Ovary (tissue), 3 donors: ENCODE measurements around the gene RTCA.
"Not testable (repeated sequence)": the region's sequence is repeated elsewhere in the genome, so short reads cannot be mapped to it uniquely, and the experiment has no call there.

Source experiments
- CTCF ChIP-seq, 3 donors: fragments of 450-650 bp in 2 of 3; fragments of 200-600 bp in 1 of 3; IDR thresholded peaks; one replicate each; pipeline versions ENCODE4 v1.5.1 to v1.8.0; 2016 to 2022; ENCODE audit warnings: antibody characterized with exemption in 3 of 3, mild to moderate bottlenecking in 1 of 3
- EP300 ChIP-seq: sonication (generic); formaldehyde crosslinking; IDR thresholded peaks from one replicate; pipeline ENCODE4 v1.6.1; 2017; ENCODE audit warnings: antibody characterized with exemption
- donor health status: DM: no; HTN: no; CAD: no.

DNA sequence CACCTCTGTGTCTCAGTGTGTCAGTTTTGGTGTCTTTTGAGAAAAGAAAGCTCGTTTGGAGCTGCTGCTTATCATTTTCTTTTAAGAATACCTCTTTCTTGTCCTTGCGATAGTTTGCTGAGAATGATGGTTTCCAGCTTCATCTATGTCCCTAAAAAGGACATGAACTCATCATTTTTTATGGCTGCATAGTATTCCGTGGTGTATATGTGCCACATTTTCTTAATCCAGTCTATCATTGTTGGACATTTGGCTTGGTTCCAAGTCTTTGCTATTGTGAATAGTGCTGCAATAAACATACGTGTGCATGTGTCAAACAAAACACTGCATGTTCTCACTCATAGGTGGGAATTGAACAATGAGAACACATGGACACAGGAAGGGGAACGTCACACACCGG is 73.7 kb downstream of the RTCA start:
- TF ChIP-seq CTCF (IDR thresholded peaks at IDR 0.05); EP300: not testable (repeated sequence)
